ENCODE measurements around the gene SART1. TPM values are rescaled to one million over a fixed set of nuclear protein-coding genes. Genes with fewer than 3 reads are reported as not detected.

Gene SART1
- polyA plus RNA-seq, 2 donors = 33.9 to 77.1 TPM

DNA sequence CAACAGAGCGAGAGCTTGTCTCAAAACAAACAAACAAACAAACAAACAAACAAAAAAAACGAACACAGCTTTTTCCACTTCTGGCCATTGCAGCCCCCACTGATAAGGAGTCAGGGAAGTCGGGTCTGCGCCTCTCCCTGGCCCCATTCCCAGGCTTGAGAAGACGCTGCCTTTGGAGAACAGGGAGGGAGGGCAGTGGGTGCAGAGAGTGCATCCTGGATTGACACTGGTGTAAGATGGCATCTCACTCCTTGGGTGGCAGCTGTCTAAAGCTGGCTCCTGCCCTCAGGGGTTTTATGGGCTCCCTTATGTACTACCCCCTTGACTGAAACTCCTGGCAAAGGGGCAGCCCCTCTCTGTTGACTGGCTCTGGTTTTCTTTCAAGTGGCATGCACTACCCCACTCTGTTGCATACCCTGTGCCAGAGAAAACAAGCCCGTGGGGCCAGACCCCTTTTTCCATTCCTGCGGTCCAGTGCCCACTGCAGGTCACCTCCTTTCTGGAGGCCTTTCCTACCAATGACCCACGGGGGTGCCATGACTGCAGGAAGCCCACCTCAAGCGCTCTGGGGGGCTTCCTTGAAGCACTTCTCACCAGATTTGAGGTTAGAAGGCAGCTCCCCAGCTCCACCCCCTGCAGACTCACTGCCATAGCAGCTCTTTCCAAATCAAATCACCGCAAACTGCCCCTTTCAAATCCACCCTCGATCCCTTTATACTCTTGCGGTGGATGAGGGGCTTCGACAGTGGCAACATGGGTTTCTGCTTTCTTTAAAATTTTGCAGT is 29.6 kb upstream of the SART1 start:
- peaks cover 0 to 3% of the 10 kb centered on the region in 2 donors for H3K4me1 ChIP-seq (ENCODE audit: control insufficient read depth in 2 of 2, insufficient read depth in 2 of 2, low read length in 1 of 2)
- 53 to 54% methylated on average over 13 of the region's 13 CpGs for WGBS, 2 donors
- H3K36me3 ChIP-seq (ENCODE audit: control insufficient read depth in 2 of 2, insufficient read depth in 2 of 2, low read length in 1 of 2) = no peaks in the 10 kb centered on the region
- no peaks in the 10 kb centered on the region for H3K9me3 ChIP-seq (ENCODE audit: control insufficient read depth in 2 of 2, insufficient read depth in 1 of 2, low read depth in 1 of 2, low read length in 1 of 2)
- no peak overlapping the region for H3K27ac ChIP-seq (ENCODE audit: low read depth in 2 of 2, low read length in 1 of 2)
- H3K4me3 ChIP-seq (ENCODE audit: low read depth in 1 of 2, low read length in 2 of 2) = no peak overlapping the region
- no peaks in the 10 kb centered on the region for H3K27me3 ChIP-seq (ENCODE audit: control insufficient read depth in 1 of 2, insufficient read depth in 2 of 2, low read length in 2 of 2)

DNA sequence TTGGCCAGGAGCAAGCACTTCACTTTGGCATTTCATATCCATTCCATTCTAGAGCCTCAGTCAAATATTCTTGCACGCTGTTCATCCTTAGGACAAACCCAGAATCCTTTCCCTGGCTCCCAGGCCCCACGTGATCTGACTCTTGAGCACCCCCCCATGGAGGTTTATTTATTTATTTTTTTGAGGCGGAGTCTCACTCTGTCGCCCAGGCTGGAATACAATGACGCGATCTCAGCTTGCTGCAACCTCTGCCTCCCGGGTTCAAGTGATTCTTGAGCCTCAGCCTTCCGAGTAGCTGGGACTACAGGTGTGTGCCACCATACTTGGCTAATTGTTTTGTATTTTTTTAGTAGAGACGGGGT is 29.0 kb upstream of the SART1 start:
- no peaks in the 10 kb centered on the region for H3K36me3 ChIP-seq (ENCODE audit: control insufficient read depth in 2 of 2, insufficient read depth in 2 of 2, low read length in 1 of 2)
- no peaks in the 10 kb centered on the region for H3K27me3 ChIP-seq (ENCODE audit: control insufficient read depth in 1 of 2, insufficient read depth in 2 of 2, low read length in 2 of 2)
- H3K4me3 ChIP-seq (ENCODE audit: low read depth in 1 of 2, low read length in 2 of 2) = no peak overlapping the region
- peaks cover 0 to 3% of the 10 kb centered on the region in 2 donors for H3K4me1 ChIP-seq (ENCODE audit: control insufficient read depth in 2 of 2, insufficient read depth in 2 of 2, low read length in 1 of 2)
- H3K27ac ChIP-seq (ENCODE audit: low read depth in 2 of 2, low read length in 1 of 2) = no peak overlapping the region
- H3K9me3 ChIP-seq (ENCODE audit: control insufficient read depth in 2 of 2, insufficient read depth in 1 of 2, low read depth in 1 of 2, low read length in 1 of 2) = no peaks in the 10 kb centered on the region
- WGBS, 2 donors = 31 to 36% methylated on average over 9 of the region's 9 CpGs

DNA sequence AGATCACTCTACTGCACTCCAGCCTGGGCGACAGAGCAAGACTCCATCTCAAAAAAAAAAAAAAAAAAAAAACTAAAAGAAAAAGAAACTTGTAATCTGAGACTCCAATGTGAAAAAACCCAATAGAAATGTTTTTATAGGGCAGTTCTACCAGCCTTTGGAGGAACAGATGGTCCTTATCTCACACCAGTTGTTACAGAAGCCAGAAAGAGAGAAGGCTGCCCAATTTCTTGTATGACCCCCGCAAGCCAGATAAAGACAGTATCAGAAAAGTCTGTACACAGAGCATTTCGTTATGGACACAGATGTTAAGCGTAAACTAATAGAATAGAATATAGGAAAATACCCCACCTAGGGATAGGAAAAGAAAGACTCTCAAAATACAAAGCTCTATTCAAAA is 27.5 kb upstream of the SART1 start:
- no peak overlapping the region for H3K27ac ChIP-seq (ENCODE audit: low read depth in 2 of 2, low read length in 1 of 2)
- WGBS, 2 donors = 61 to 67% methylated on average over 4 of the region's 4 CpGs
- H3K9me3 ChIP-seq (ENCODE audit: control insufficient read depth in 2 of 2, insufficient read depth in 1 of 2, low read depth in 1 of 2, low read length in 1 of 2) = no peaks in the 10 kb centered on the region
- H3K4me1 ChIP-seq (ENCODE audit: control insufficient read depth in 2 of 2, insufficient read depth in 2 of 2, low read length in 1 of 2) = peaks cover 0 to 3% of the 10 kb centered on the region in 2 donors
- no peak overlapping the region for H3K4me3 ChIP-seq (ENCODE audit: low read depth in 1 of 2, low read length in 2 of 2)
- no peaks in the 10 kb centered on the region for H3K27me3 ChIP-seq (ENCODE audit: control insufficient read depth in 1 of 2, insufficient read depth in 2 of 2, low read length in 2 of 2)
- no peaks in the 10 kb centered on the region for H3K36me3 ChIP-seq (ENCODE audit: control insufficient read depth in 2 of 2, insufficient read depth in 2 of 2, low read length in 1 of 2)

DNA sequence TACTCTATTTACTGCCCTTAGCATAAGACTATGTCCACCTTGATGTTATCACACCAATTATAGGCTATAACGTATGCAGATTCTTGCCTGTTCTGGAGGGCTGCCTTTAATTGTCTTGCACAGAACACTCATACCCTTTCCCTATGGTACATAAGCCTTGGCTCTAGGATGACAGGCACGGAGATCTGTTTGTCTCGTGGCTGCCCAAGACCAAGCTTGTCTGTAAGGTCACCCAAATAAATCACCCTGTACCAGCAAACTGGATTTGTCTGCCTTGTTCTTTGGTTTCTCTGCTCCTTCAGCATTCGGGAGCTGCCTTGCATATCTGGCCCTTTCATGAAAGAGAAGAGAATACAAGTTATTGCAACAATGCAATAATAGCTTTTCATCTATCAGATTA is 23.8 kb upstream of the SART1 start:
- no peak overlapping the region for H3K27ac ChIP-seq (ENCODE audit: low read depth in 2 of 2, low read length in 1 of 2)
- no peaks in the 10 kb centered on the region for H3K27me3 ChIP-seq (ENCODE audit: control insufficient read depth in 1 of 2, insufficient read depth in 2 of 2, low read length in 2 of 2)
- no peaks in the 10 kb centered on the region for H3K9me3 ChIP-seq (ENCODE audit: control insufficient read depth in 2 of 2, insufficient read depth in 1 of 2, low read depth in 1 of 2, low read length in 1 of 2)
- no peak overlapping the region for H3K4me3 ChIP-seq (ENCODE audit: low read depth in 1 of 2, low read length in 2 of 2)
- no peaks in the 10 kb centered on the region for H3K36me3 ChIP-seq (ENCODE audit: control insufficient read depth in 2 of 2, insufficient read depth in 2 of 2, low read length in 1 of 2)
- no peaks in the 10 kb centered on the region for H3K4me1 ChIP-seq (ENCODE audit: control insufficient read depth in 2 of 2, insufficient read depth in 2 of 2, low read length in 1 of 2)
- WGBS, 2 donors = 40 to 59% methylated on average over 4 of the region's 4 CpGs

GRCh38 chr11:65941720-65942310 is 19.7 kb upstream of the SART1 start:
- H3K27me3 ChIP-seq (ENCODE audit: control insufficient read depth in 1 of 2, insufficient read depth in 2 of 2, low read length in 2 of 2) = no peaks in the 10 kb centered on the region
- no peaks in the 10 kb centered on the region for H3K36me3 ChIP-seq (ENCODE audit: control insufficient read depth in 2 of 2, insufficient read depth in 2 of 2, low read length in 1 of 2)
- no peak overlapping the region for H3K4me3 ChIP-seq (ENCODE audit: low read depth in 1 of 2, low read length in 2 of 2)
- 65 to 68% methylated on average over 9 of the region's 9 CpGs for WGBS, 2 donors
- H3K4me1 ChIP-seq (ENCODE audit: control insufficient read depth in 2 of 2, insufficient read depth in 2 of 2, low read length in 1 of 2) = no peaks in the 10 kb centered on the region
- no peak overlapping the region for H3K27ac ChIP-seq (ENCODE audit: low read depth in 2 of 2, low read length in 1 of 2)
- no peaks in the 10 kb centered on the region for H3K9me3 ChIP-seq (ENCODE audit: control insufficient read depth in 2 of 2, insufficient read depth in 1 of 2, low read depth in 1 of 2, low read length in 1 of 2)

DNA sequence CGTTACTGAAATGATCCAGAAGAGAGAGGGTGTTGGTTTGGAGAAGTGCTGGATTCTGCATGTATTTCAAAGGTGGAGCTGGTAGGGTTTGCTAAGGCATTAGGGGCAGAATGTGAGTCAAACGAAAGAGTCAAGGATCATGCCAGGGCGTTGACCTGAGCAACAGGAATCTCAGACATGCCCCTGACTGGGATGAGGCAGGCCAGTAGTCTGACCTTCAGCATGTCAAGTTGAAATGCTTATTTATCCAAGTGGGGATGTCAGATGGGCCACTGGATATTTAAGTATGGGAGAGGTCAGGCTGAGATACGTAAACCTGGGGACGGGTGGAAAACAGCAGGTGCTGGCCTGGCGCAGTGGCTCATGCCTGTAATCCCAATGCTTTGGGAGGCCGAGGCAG is 19.0 kb upstream of the SART1 start:
- no peak overlapping the region for H3K4me3 ChIP-seq (ENCODE audit: low read depth in 1 of 2, low read length in 2 of 2)
- H3K27ac ChIP-seq (ENCODE audit: low read depth in 2 of 2, low read length in 1 of 2) = no peak overlapping the region
- H3K36me3 ChIP-seq (ENCODE audit: control insufficient read depth in 2 of 2, insufficient read depth in 2 of 2, low read length in 1 of 2) = no peaks in the 10 kb centered on the region
- no peaks in the 10 kb centered on the region for H3K27me3 ChIP-seq (ENCODE audit: control insufficient read depth in 1 of 2, insufficient read depth in 2 of 2, low read length in 2 of 2)
- no peaks in the 10 kb centered on the region for H3K9me3 ChIP-seq (ENCODE audit: control insufficient read depth in 2 of 2, insufficient read depth in 1 of 2, low read depth in 1 of 2, low read length in 1 of 2)
- 76 to 83% methylated on average over 7 of the region's 7 CpGs for WGBS, 2 donors
- H3K4me1 ChIP-seq (ENCODE audit: control insufficient read depth in 2 of 2, insufficient read depth in 2 of 2, low read length in 1 of 2) = no peaks in the 10 kb centered on the region

GRCh38 chr11:65944191-65944590 is 17.3 kb upstream of the SART1 start:
- H3K27ac ChIP-seq (ENCODE audit: low read depth in 2 of 2, low read length in 1 of 2) = no peak overlapping the region
- H3K36me3 ChIP-seq (ENCODE audit: control insufficient read depth in 2 of 2, insufficient read depth in 2 of 2, low read length in 1 of 2) = no peaks in the 10 kb centered on the region
- H3K4me3 ChIP-seq (ENCODE audit: low read depth in 1 of 2, low read length in 2 of 2) = no peak overlapping the region
- H3K9me3 ChIP-seq (ENCODE audit: control insufficient read depth in 2 of 2, insufficient read depth in 1 of 2, low read depth in 1 of 2, low read length in 1 of 2) = no peaks in the 10 kb centered on the region
- 86 to 92% methylated on average over 8 of the region's 8 CpGs for WGBS, 2 donors
- no peaks in the 10 kb centered on the region for H3K4me1 ChIP-seq (ENCODE audit: control insufficient read depth in 2 of 2, insufficient read depth in 2 of 2, low read length in 1 of 2)
- H3K27me3 ChIP-seq (ENCODE audit: control insufficient read depth in 1 of 2, insufficient read depth in 2 of 2, low read length in 2 of 2) = no peaks in the 10 kb centered on the region

DNA sequence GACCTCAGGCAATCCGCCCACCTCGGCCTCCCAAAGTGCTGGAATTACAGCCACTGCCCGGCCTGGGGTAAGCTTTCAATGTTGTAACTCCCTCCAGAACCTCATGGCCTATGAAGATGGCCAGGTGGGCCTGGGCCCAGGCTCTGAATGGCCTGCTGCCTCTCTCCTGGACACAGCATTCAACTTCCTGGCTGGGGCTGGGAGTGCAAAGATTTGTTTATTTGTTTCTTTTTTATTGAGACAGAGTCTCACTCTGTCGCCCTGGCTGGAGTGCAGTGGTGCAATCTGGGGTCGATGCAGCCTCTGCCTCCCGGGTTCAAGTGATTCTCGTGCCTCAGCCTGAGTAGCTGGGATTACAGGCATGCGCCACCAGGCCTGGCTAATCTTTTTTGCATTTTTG is 16.8 kb upstream of the SART1 start:
- no peaks in the 10 kb centered on the region for H3K9me3 ChIP-seq (ENCODE audit: control insufficient read depth in 2 of 2, insufficient read depth in 1 of 2, low read depth in 1 of 2, low read length in 1 of 2)
- no peak overlapping the region for H3K4me3 ChIP-seq (ENCODE audit: low read depth in 1 of 2, low read length in 2 of 2)
- WGBS, 2 donors = 80 to 83% methylated on average over 8 of the region's 8 CpGs
- H3K27me3 ChIP-seq (ENCODE audit: control insufficient read depth in 1 of 2, insufficient read depth in 2 of 2, low read length in 2 of 2) = no peaks in the 10 kb centered on the region
- no peaks in the 10 kb centered on the region for H3K4me1 ChIP-seq (ENCODE audit: control insufficient read depth in 2 of 2, insufficient read depth in 2 of 2, low read length in 1 of 2)
- H3K27ac ChIP-seq (ENCODE audit: low read depth in 2 of 2, low read length in 1 of 2) = no peak overlapping the region
- no peaks in the 10 kb centered on the region for H3K36me3 ChIP-seq (ENCODE audit: control insufficient read depth in 2 of 2, insufficient read depth in 2 of 2, low read length in 1 of 2)

GRCh38 chr11:65945430-65945911 is 16.1 kb upstream of the SART1 start, which contains the start of gene TSGA10IP:
Gene TSGA10IP (plus strand): TSS chr11:65945480. CDS start chr11:65945676, 196 bp downstream.
- Histone ChIP-seq H3K4me3 (ENCODE audit: low read depth in 1 of 2, low read length in 2 of 2) (no peak within 1 kb of the TSS), H3K36me3 (ENCODE audit: control insufficient read depth in 2 of 2, insufficient read depth in 2 of 2, low read length in 1 of 2) (no peaks in the 10 kb centered on the region), H3K27ac (ENCODE audit: low read depth in 2 of 2, low read length in 1 of 2) (no peak within 1 kb of the TSS), H3K4me1 (ENCODE audit: control insufficient read depth in 2 of 2, insufficient read depth in 2 of 2, low read length in 1 of 2) (no peaks in the 10 kb centered on the region), H3K9me3 (ENCODE audit: control insufficient read depth in 2 of 2, insufficient read depth in 1 of 2, low read depth in 1 of 2, low read length in 1 of 2) (no peaks in the 10 kb centered on the region), H3K27me3 (ENCODE audit: control insufficient read depth in 1 of 2, insufficient read depth in 2 of 2, low read length in 2 of 2) (no peaks in the 10 kb centered on the region)
- 75 to 77% methylated on average over 13 of the region's 13 CpGs for WGBS, 2 donors
